Gastrocnemius medialis (tissue), 4 donors: ENCODE measurements around the gene SFSWAP.

Experiments
- CTCF ChIP-seq, 5 experiments: fragments of 450-650 bp in 3 of 5; fragments of 200-600 bp in 2 of 5; sonication (generic) in 2 of 5; IDR thresholded peaks in 4 of 5; conservative IDR thresholded peaks in 1 of 5; 1 replicate in 4 of 5; 2 replicates in 1 of 5; pipeline ENCODE4 v1.5.1; 2016 to 2019; ENCODE audit warnings: antibody characterized with exemption in 5 of 5, mild to moderate bottlenecking in 3 of 5, moderate library complexity in 3 of 5
- POLR2A ChIP-seq, 2 donors: fragments of 450-650 bp; IDR thresholded peaks; one replicate each; pipeline ENCODE4 v1.6.1; 2017; ENCODE audit warnings: antibody characterized with exemption in 2 of 2, mild to moderate bottlenecking in 2 of 2, moderate library complexity in 2 of 2

GRCh38 chr12:131745706-131746105 lies 34.8 kb downstream of the SFSWAP start:
- TF ChIP-seq CTCF (IDR thresholded peaks at IDR 0.05 in 4 of 5, conservative IDR thresholded peaks at IDR 0.05 in 1 of 5) (no peak), POLR2A (IDR thresholded peaks at IDR 0.05) (no peak)
